GM19397 (cell line): Measurements from ENCODE around the gene MYH9.
A peak's percentile ranks its signal among the peaks of the same experiment; 100 is the strongest.
"Not testable (repeated sequence)": the region's sequence is repeated elsewhere in the genome, so short reads cannot be mapped to it uniquely, and the experiment has no call there.

Experiments
- ATAC-seq: cut with Tn5 transposase; IDR thresholded peaks from one replicate; pipeline ENCODE4 v1.9.1; 2021; ENCODE audit warnings: mild to moderate bottlenecking, moderate library complexity; ENCODE audit not compliant: unreplicated experiment

MYH9 gene

DNA sequence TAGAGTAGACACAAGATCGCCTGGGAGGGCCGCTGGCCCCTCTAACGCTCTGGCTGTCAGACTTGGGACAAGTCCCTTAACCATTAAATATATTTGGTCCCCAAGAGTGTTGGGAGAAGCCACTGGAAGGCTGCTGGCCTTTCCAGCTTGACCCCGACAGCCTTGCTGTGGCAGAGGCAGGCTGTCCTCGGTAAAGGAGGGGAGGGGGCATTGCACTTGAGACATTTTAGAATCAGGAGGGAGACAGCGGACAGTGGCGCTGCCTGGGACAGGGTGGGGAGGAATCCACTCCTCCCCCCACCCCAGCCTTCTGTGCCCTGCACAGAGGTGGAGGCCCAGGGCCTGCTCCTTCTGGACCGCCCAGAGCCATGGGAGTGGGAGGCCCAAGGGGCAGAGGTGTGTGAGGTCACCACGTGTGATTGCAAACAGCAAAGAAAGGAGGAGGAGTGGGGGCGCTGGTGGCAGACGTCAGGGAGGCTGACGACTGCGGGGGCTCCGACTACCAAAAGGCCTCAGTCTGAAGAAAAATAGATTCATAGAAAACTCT lies 105.9 kb downstream of the MYH9 start:
- ATAC-seq, result no peak

DNA sequence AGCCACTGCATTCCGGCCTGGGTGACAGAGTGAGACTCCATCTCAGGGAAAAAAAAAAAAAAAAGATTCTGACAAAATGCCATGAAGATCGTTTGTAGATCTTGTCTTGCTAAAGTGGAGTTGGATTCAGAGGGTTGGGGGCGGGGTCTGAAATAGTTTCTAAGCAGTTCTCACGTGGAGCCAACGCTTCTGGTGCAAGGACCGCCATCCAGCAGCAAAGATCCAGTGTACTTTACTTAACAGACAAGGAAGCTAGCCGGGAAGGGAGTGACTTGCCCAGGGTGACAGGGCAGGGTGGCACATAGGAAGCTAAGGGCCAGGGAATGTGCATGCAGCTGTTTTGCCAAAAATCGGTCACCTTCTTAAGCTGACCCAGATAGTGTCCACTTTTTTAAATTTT lies 107.4 kb downstream of the MYH9 start:
- no peak for ATAC-seq

DNA sequence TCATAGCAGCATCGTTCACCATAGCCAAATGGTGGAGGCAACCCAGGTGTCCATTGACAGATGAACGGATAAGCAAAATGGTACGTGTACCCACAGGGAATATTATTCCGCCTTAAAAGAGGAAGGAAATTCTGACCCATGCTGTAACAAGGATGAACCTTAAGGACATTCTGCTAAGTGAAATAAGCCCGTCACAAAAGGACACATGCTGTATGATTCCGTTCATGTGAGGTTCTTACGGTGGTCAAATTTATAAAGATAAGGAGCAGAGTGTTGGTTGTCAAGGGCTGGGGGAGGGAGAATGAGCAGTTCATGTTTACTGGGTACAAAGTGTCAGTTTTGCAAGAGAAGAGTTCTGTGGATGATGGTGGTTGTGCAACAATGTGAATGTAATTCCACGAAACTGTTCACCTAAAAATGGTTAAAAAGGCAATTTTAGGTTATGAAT lies 108.5 kb downstream of the MYH9 start:
- no peak for ATAC-seq

DNA sequence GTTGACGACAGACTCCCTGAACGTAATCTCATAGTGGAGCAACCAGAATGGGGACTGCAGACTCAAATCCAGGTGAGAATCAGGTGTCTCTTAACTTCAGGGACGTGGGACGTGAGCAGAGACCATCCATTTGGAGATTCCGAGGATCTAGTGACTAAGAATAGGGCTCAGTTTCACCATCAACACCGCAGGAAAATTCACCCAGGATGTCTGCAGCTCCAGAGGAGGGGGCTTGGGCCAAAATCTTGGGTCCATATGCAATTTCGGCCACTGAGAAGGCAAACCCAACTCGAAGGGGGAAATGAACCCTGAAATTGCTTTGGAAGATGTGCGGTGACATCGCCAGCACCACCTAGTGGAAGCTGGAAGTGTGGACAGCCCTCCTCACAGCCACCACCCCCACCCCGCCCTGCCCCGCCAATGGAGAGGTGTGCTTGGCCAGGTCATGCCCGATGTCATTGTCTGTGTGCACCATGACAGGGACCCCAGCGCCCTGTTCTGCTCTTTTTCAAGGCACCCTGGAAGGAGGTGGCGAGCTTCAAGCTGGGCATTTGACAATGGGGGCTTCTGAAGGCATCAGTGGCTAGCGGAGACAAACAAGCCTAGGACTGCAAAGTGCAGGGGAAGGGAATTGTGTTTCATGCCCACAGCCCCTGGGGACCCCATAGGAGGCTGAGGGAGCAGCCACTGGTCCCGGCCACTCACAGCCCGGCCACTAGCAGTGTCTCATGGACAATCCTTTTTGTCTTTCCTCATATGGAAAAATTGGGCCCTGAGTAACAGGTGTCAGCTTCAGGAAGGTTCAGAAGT lies 110.1 kb downstream of the MYH9 start:
- no peak for ATAC-seq

DNA sequence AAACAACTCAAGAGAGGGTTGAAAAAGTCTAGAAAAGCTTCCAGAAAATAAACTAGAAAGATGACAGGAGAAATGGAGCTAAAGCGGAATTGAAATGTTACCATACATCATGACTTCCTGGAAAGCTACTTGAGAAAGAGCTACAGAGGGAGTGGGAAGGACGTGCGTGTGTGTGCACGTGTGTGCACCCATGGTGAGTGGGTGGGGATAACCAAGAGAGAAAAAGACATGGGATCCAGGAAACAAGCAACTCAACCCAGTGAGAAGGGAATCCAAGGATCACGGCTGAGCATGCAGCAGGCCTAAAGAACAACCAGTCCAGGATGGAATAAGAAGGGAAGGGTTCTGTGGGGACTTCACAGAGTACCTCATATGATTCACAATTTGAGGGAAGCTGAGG lies 113.2 kb downstream of the MYH9 start:
- no peak for ATAC-seq

DNA sequence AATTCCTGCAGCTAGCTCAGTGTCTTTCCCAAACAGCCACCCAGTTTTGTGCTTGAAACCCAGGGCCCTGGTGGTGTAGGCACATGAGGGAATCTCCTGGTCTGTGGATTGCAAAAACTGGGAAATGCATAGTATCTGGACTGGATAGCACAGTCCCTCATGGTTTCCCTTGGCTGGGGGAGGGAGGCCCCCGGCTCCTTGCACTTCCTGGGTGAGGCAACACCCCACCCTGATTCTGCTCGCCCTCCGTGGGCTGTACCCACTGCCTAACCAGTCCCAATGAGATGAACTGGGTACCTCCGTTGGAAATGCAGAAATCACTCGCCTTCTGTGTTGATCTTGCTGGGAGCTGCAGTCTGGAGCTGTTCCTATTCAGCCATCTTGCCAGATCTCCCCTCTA lies 115.8 kb downstream of the MYH9 start:
- ATAC-seq, result not testable (repeated sequence)

DNA sequence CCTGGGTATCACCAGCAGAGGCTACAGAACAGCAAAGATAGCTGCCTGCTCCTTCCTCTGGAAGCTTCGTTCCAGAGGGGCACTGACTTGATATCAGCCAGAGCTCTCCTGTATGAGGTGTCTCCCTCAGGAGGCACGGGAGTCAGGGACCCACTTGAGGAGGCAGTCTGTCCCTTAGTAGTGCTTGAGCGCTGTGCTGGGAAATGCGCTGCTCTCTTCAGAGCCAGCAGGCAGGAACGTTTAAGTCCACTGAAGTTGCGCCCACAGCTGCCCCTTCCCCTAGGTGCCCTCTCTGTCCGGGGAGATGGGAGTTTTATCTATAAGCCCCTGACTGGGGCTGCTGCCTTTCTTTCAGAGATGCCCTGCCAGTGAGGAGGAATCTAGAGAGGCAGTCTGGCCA lies 116.5 kb downstream of the MYH9 start:
- ATAC-seq, result not testable (repeated sequence)

DNA sequence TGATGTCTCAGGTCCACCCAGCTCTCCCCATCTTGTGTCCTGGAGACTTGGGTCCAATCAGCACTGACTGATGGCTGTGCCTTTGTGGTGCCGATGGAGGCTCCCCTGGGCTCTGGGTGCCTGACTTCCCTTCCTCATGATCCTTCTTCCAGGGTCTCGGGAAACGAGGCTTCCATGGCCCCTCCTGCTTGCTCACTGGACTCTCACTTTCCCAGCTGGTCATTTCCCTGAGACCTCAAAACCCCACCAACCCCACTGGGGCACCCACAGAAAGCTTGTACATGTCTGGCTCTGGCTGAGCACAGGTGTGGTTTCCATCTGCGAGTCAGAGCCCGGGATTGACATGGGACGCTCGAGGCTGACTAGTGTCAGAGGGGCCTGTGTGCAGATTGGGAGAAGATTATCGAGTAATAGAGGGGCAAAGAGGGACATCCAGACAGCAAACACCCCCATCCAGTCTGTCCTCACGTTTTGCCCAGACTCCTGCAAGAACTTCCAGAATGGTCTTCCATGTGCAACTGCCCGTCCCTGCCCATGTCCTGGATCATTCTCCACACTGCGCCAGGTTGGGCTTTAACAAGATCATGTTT lies 119.8 kb downstream of the MYH9 start:
- no peak for ATAC-seq

DNA sequence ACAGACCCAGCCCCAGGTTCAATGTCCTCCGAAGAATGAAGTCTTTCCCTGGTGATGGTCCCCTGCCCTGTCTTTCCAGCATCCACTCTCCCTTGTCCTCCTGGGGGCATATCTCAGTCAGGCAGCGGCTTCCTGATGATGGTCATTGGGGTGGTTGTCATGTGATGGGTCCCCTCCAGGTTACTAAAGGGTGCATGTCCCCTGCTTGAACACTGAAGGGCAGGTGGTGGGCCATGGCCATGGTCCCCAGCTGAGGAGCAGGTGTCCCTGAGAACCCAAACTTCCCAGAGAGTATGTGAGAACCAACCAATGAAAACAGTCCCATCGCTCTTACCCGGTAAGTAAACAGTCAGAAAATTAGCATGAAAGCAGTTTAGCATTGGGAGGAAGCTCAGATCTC lies 120.7 kb downstream of the MYH9 start:
- ATAC-seq, result no peak

DNA sequence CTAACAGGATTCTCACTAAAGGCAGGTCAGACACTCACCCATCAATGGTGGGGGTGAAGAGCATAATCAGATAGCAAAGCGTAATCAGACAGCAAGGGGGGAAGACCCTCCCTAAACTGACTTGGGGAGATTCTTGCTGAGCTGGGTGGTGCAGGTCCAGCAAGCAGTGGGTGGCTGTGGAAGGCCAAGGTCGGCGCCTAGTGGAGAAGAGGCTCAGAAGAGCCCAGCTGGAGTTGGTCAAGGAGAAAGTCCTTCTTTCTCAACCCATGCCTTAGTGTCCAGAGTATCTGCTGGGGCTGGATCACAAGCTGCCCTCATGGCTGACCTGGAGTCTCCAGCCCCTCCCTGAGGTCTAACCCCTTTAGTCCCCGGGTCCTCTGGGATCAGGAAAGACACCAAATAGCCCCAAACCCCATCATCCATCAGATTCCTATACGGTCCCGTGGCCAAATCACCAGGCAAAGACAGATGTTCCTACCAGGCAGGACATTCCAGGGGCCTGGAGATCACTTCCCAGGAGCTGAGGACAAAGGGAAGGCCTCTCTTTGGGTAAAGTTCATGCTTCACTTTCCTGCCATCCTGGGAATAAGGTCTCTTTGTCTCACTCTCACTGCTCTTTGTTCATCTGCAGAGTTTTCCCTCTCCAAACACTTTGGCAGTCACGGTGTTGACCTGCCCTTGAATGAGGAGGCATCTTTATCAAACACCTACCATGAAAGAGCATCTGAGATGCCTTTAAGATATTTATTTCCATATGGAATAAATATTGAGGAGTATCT lies 123.7 kb downstream of the MYH9 start:
- ATAC-seq, result not testable (repeated sequence)

DNA sequence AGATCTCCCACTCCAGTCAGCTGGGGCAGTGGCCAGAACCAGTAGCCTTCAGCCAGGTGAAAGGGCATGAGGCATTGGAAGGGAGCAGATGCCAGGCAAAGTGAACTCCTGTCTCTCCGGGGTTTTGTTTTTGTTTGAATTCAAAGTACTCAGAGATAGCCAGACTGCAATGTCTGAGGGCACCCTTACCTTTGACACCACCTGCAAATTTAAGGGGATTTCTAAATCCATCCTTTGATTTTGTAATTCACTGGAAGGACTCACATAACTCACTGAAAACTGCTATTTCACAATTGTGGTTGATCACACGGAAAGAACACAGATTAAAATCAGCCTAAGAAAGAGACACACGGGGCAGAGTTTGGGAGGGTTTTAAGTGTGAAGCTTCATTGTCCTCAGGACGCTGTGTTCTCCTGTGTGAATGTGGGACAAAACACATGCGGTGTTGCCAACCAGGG lies 124.5 kb downstream of the MYH9 start:
- ATAC-seq, result not testable (repeated sequence)

DNA sequence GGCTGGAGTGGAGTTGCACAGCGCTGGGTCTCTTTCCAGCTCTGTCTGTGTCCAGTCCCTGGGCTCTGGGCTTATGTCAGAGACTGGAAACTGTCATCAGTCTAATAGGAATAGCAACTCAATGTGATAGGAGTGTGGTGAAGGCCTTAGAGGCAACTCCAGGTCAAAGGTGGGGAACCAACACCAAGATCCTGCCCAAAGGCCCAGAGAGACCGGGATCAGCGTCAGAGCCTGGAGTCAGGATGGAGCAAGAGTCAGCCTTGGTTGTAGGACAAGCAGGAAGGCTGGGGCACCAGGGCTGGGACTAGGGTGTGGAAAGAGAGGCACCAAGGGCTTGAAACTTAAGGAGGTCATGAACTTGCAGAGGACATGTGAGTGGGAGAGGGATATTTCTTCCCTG lies 125.5 kb downstream of the MYH9 start:
- ATAC-seq, result not testable (repeated sequence)

DNA sequence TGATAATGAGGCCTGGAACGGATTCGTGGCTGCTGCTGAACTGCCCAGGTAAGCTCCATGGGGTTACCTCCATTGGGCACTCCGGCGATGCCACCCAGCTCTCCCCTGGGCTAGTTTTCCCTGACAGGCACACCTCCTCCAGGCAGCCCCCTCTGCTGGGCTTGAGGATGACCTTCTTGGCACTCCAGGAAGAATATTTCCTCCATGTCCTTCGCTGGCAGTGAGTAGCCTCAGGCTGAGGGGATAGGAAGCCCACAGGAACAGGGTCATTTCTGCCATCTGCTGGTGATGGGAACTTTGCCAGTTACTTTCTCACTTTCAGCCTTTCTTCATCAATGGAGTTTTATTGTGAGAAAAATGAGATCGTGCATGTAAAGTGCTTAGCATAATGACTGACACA lies 126.1 kb downstream of the MYH9 start:
- not testable (repeated sequence) for ATAC-seq

DNA sequence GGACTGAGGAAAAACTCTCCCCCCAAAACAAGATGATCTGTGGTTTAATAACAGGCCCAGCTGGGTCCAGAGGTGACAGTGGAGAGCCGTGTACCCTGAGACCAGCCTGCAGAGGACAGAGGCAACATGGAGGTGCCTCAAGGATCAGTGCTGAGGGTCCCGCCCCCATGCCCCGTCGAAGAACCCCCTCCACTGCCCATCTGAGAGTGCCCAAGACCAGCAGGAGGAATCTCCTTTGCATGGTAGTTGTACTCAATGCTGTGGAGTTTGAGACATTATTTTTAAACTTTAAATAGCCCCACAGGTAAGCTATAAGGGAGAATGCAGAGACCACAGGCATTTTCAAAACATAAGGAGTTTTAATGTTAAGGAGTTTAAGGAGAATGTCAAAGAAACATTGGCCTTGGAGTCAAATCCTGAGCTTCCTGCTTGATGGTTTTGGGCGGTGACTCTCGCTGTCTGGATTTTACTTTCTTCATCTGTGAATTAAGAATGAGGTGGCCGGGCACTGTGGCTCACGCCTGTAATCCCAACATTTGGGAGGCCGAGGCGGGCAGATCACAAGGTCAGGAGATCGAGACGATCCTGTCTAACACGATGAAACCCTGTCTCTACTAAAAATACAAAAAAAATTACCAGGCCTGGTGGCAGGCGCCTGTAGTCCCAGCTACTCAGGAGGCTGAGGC lies 128.0 kb downstream of the MYH9 start:
- ATAC-seq, result no peak

DNA sequence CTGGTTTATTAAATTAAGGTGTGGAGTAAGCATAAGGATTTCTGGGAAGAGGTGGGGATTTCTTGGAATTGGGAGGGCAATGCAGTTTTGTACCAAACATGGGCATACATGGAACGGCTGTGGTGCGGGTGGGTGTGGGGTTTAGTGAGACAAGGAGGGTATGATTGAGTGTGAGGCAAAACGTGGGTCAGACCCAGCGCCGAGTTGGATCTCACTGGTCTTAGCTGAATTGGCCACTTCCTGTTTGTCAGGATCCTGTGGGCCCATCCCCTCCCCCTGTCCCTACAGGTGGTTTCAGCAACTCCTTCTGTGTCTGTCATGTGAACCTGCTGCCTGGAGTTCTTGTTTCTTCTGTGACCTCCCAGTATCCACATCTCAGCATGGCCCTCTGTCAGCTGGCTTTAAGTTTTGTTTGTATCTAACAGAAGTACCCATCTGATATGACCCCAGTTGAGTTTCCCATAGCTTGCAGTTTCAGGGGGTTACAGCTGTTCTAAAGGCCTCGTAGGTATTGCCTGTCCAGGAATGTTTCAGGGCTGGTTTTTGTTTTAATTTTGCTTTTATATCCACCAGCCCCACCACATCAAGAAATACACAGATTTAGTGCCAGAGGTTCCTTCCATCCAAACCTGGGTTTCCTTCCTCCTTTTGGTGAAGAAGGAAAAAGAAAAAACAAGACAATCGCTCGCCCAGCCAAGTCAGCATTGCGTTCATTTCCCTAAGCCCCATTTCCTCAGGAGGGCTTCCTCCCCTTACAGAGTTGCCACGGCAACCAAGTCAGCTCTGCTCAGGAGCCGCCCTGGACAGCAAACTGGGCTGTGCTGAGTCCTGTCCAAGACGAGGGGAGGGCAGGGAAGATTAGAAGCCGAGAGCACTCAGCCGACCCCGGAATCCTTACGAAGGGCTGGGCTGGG lies 128.8 kb downstream of the MYH9 start:
- ATAC-seq, result peak; percentile 43

DNA sequence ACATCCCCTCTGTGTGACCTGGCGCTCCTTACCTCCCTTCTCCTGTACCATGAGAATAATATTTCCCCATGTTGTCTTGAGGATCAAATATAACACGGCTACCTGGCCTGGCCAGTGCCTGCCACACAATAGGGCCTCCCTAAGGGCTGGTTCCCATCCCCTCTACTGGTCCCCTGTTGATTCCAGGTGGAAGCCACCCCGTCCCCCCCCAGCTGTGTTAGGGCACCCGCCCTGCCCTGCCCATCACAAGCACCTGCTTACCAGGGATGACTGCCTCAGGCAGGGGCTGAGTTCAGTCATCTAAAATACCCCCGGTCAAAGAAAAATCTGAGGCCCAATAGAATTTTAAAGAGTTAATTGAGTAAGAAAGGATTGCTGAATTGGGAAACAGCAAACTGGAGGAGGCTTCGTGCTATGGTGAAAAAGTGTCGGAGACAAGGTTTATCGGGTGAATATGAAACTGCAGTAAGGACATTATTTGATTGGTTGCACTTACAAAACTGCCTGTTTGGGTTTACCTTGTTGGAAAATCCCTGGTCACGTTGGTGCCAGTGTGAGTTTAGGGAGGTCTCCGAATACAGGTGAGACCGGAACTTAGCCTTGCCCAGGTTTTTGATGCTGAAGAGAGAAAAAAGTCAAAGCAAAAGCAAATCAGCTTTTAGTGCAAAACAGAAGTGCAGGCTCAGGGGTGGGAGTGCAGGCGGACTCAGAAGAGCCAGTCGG lies 129.7 kb downstream of the MYH9 start:
- no peak for ATAC-seq

DNA sequence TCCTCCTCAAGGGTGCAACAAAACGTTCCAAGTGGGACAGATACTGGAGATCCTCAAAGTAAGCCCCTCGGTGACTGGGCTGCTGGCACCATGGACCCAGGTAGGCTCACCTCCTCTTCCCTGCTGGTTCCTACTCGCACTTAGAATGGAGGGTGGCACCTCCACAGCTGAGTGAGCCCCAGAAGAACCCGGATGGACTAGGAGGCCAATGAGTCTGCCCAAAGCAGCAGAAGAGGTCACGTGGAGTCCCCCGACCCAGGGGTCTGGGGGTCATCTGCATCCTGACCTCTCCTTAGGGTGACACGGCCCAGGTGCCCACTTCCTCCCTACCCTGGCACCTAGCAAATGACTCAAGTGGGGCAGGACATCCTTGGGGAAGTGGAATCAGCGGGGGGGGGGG lies 130.5 kb downstream of the MYH9 start:
- ATAC-seq, result no peak

DNA sequence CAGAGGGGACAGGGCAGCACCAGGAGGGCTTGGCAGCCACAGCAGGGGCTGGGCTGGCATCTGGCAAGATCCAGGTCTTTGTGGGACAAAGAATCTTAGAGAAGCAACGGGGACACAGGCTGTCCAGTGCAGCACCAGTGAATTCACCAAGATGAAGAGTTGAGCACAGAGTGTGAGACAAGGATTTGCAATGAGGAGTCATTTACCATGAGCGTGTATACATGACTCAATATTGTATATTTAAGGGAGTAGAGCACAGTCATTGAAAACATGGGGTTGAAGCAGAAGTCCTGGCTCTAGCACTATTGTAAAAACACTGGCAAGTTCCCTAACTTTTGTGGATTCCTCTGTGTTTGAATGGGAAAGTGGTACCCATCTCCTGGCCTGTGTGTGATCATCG lies 131.3 kb downstream of the MYH9 start:
- ATAC-seq, result no peak

DNA sequence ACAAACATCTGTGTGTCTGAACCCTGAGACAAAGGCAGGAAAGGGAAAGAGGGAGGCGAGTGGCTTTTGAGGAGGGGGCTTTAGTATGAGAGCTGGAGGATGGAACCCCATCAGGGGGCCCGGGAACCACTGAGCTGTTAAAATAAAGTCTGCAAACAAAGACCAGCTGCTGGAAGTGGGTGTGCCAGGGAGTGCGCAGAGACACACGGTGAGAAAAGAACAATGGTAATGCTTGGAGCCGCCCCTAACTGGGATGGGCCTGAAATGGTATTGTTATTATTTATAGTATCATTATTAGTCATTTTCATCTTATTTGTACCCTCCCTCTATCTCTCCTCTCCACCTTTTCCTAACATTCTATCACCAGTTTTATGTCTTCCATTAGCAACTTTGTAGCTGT lies 132.2 kb downstream of the MYH9 start:
- ATAC-seq, result not testable (repeated sequence)
